Esophagus muscularis mucosa (tissue), 3 donors: Measurements from ENCODE around the gene ZNF750.

Source experiments
- POLR2A ChIP-seq: fragments of 450-650 bp; IDR thresholded peaks from one replicate; pipeline ENCODE4 v1.6.1; 2017; ENCODE audit warnings: antibody characterized with exemption, moderate library complexity, mild to moderate bottlenecking, low read depth
- TF ChIP-seq, protein P1 (sequence below), 3 experiments: fragments of 200-600 bp in 2 of 3; fragments of 450-650 bp in 1 of 3; sonication (generic) in 2 of 3; IDR thresholded peaks; one replicate each; pipeline ENCODE4 v1.5.1; 2017 to 2019; ENCODE audit warnings: antibody characterized with exemption in 3 of 3, mild to moderate bottlenecking in 2 of 3, moderate library complexity in 1 of 3

DNA sequence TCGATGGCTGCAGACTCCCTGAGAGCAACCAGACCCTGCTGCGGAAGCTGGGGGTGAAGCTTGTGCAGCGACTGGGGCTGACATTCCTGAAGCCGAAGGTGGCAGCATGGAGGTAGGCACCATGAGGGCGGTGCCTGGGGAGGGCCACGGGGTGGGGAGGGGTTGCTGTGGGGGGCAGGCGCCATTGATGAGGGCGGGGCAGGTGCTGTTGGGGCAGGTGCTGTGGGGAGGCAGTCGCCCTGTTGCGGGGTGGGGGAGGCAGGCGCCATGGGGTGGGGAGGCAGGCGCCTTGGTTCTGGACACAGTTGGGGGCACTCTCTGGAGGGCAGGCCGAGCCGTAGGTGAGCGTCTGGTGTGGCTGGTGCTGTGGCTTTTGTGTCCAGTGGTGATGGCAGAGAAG, 38.9 kb downstream of the ZNF750 start:
- no peak for TF ChIP-seq POLR2A
- TF ChIP-seq, protein P1, sequence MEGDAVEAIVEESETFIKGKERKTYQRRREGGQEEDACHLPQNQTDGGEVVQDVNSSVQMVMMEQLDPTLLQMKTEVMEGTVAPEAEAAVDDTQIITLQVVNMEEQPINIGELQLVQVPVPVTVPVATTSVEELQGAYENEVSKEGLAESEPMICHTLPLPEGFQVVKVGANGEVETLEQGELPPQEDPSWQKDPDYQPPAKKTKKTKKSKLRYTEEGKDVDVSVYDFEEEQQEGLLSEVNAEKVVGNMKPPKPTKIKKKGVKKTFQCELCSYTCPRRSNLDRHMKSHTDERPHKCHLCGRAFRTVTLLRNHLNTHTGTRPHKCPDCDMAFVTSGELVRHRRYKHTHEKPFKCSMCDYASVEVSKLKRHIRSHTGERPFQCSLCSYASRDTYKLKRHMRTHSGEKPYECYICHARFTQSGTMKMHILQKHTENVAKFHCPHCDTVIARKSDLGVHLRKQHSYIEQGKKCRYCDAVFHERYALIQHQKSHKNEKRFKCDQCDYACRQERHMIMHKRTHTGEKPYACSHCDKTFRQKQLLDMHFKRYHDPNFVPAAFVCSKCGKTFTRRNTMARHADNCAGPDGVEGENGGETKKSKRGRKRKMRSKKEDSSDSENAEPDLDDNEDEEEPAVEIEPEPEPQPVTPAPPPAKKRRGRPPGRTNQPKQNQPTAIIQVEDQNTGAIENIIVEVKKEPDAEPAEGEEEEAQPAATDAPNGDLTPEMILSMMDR (IDR thresholded peaks at IDR 0.05), result no peak
